Esophagus squamous epithelium (tissue), 4 donors: ENCODE data around the gene MAP7D1.

Experiments
- POLR2A ChIP-seq, 4 donors: fragments of 450-650 bp; IDR thresholded peaks; one replicate each; pipeline ENCODE4 v1.6.1; 2017; ENCODE audit warnings: antibody characterized with exemption in 4 of 4, mild to moderate bottlenecking in 4 of 4, moderate library complexity in 3 of 4
- TF ChIP-seq, protein P1 (sequence below), 6 experiments: fragments of 450-650 bp in 4 of 6; fragments of 200-600 bp in 2 of 6; sonication (generic) in 2 of 6; IDR thresholded peaks; one replicate each; pipeline ENCODE4 v1.5.1; 2016 to 2019; ENCODE audit warnings: antibody characterized with exemption in 6 of 6, mild to moderate bottlenecking in 4 of 6, moderate library complexity in 4 of 6

DNA sequence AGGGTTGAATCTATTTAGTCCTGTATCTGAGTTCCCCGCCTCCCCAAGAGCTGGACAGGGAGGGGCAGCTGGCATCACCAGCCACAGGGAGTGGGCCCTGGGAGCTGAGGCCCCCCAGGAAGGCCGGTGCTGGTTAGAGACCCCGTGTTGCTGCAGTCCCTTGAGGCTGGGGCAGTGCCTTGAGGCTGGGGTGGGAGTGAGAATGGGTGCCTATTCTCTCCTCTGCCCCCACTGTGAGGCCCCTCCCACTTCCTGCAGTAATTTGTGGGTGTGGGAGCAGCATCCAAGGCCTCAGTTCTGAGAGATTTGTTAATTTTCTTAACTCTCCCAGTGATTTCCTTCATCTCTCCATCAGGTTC, 4.1 kb upstream of the MAP7D1 start:
- TF ChIP-seq POLR2A (IDR thresholded peaks at IDR 0.05) = no peak
- TF ChIP-seq, protein P1, sequence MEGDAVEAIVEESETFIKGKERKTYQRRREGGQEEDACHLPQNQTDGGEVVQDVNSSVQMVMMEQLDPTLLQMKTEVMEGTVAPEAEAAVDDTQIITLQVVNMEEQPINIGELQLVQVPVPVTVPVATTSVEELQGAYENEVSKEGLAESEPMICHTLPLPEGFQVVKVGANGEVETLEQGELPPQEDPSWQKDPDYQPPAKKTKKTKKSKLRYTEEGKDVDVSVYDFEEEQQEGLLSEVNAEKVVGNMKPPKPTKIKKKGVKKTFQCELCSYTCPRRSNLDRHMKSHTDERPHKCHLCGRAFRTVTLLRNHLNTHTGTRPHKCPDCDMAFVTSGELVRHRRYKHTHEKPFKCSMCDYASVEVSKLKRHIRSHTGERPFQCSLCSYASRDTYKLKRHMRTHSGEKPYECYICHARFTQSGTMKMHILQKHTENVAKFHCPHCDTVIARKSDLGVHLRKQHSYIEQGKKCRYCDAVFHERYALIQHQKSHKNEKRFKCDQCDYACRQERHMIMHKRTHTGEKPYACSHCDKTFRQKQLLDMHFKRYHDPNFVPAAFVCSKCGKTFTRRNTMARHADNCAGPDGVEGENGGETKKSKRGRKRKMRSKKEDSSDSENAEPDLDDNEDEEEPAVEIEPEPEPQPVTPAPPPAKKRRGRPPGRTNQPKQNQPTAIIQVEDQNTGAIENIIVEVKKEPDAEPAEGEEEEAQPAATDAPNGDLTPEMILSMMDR (IDR thresholded peaks at IDR 0.05) = no peak
